HG03520 (cell line): ENCODE data around the gene PCDH10.

Source experiments
- ATAC-seq: cut with Tn5 transposase; IDR thresholded peaks from one replicate; pipeline ENCODE4 v1.9.1; 2021; ENCODE audit warnings: mild to moderate bottlenecking, moderate library complexity; ENCODE audit not compliant: unreplicated experiment

Gene PCDH10

DNA sequence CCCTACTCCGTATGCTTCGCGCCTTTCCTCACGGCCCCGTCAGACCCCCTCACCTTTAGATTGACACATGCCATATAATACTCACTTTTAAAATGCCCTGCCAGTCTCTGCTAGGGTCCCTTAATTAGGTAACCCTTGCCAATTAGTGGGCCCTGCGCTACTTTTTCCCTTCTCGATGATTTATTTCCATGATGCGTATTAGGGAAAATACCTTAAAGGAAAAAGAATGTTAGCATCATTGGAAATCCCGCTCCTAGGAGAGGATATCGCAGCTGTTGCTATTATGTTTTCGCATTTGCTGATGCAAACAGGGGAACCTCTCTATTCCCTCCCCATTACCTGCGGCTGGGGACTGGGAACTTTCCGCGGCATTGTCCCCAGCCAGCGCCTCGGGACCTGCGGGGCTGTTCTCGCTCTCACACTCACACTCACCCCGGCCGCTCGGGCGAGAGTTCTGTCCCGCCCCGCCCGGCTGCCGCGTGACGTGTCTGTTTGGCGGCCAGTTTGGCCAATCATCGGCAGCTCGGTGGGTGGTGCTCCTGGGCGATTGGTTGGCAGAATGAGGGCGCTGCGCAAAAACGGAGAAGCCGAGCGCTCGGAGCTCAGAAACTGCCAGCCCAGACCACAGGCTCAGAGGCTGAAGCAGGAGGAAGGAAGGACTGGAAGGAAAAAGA, at the start of gene PCDH10:
Gene PCDH10 (plus strand): TSS at position 605 of the 674 bp plus-strand sequence. CDS start 847 bp downstream, outside the sequence.
- peak; percentile 68 for ATAC-seq

- no peak for ATAC-seq
These were observed 47.1 kb upstream of the PCDH10 start for GRCh38 chr4:133102043-133102442.

GRCh38 chr4:133102612-133103409, 46.3 kb upstream of the PCDH10 start:
- ATAC-seq, result no peak

DNA sequence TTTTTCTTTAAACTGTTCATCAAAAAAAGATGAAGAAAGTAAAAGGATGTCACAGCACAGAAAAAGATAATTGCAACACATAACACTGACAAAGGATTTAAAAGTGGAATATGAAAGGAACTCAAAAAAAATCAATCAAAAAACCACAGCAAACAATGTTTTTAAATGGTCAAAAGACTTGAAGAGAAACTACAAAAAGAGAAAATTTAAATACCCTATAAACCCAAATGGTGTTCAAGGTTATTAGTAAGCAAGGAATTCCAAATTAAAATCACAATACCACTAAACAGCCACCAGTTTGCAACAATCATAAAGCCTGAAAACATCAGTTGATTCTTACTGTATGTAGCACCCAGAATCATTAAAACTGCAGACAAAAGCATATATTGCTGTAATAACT, 36.5 kb upstream of the PCDH10 start:
- no peak for ATAC-seq

- no peak for ATAC-seq
These were observed 24.3 kb upstream of the PCDH10 start for GRCh38 chr4:133124746-133125145.

DNA sequence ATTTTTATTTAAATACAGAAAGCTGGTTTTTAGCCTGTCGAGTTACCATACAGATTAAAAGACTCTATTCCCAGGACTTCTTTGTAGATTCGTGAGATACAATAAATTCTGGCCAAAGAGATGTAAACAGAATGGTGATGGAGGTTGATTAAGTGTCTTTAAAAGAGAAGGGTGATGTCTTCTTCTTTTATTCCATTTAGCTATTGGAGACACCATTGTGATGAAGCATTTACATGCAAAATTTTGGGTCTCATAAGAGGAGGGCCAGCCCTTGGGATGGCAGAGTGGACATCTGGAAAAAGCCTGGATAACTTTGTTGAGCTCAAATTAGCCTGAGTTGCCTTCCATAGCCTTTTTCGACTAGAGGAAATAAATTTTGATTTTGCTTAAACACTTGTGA, 21.6 kb upstream of the PCDH10 start:
- ATAC-seq, result no peak

DNA sequence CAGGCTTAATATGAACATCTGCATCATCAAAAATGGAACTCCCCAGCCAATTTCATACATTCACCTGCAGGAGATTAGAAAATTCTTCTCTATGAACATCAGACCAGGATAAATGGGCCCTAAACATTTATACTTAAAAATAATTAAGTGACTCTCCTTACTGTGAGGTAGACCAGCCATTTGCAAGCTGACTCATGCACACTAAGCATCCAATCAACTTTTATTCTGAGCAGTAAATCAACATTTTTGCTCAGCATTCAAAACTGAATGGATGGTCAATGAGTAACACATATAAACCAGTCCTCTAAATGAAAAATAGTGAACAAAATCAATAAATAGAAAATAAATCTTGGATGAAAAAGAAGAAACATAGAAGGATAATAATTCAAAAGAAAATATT, 19.9 kb upstream of the PCDH10 start:
- ATAC-seq, result no peak

- ATAC-seq, result no peak
These were observed 18.9 kb upstream of the PCDH10 start for GRCh38 chr4:133130171-133130570.

GRCh38 chr4:133131829-133132460, 17.1 kb upstream of the PCDH10 start:
- ATAC-seq, result no peak

GRCh38 chr4:133136833-133137232, 12.3 kb upstream of the PCDH10 start:
- no peak for ATAC-seq

GRCh38 chr4:133137571-133137970, 11.5 kb upstream of the PCDH10 start:
- no peak for ATAC-seq

DNA sequence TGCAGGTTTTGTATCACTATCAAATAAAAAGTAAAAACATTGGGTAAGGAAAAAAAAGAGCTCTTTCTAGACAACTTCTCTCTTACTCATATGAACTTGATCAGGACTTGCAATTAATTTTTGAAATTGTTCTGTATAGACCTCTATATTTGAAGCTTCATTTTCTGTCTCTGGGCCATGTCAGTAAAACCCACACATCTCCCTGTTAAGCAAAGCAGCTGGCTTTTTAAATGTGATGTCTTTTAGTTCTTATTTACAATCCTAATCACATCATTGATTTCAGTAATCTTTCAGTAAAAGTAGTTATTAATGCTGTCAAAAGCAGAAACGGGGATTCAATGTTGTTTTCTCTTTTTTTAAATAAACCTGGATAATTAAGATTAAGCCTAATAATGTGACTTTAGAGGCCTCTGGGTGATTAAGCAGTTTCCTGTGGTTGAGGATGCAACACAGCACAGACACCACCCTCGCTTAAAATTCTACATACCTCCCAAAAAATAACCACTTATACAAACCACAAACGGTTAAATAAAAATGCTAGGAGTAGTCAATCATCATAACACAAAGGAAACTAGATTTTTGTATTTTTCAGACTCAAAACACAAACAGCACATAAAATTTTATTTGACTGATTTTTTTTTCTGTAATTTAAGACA, 5.2 kb upstream of the PCDH10 start:
- no peak for ATAC-seq

DNA sequence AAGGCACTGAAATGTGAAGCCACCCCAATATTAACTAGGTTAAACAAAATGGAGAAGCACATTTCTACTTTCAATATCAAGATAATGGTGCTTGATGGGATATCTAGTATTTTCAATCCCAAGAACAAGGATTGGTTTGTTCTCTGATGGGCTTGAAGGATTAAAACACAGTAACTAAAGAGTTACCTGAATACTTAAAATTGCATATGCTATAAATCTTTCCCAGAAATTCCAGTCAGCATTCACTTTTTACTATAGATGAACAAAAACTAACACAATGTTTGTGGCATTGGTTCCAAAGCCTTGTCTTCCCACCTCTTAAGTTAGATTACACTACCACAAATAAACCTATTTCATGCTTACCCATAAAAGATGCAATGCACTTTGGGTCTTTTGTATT, 3.9 kb upstream of the PCDH10 start:
- no peak for ATAC-seq

DNA sequence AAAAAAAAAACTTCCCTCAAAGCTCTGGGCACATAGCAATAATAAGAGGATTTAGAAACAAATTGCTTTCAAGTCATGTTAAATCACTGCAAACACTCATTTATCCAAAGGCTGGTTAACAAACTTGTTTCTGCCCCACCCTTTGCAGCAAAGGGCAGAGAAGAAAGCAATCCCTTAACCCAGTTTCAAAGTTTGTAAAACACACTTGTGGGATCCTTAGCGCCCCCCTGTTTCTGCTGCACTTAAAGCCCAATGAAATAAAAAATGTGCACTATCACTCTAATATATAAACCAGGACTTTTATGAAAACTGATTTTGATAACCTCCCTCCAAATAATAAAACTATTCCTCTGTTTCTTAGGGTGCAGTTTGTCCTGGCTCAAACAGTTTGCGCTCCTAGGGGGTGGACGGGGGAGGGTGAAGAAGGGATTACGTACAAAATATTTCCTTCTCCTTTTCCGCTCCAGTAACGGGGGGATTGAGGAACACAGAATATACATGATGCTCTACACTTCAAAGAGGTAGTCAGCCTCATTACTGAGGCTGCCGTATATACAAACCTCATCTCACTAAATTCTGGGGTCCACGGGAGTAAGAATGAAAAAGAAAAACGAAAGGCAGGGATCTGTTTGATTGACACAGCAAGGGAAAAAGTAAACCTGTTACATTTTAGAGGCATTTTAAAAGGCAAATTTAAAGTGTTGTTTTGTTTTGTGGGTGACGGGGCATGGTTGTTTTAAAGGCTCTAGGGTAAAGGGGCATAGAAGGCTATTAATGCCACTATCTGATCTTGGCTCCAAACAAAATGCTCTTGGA, 3.1 kb upstream of the PCDH10 start:
- no peak for ATAC-seq

GRCh38 chr4:133146574-133147241, 2.4 kb upstream of the PCDH10 start:
- peak; percentile 58 for ATAC-seq

- ATAC-seq, result no peak
These were observed 1.7 kb upstream of the PCDH10 start for GRCh38 chr4:133147286-133147821.

DNA sequence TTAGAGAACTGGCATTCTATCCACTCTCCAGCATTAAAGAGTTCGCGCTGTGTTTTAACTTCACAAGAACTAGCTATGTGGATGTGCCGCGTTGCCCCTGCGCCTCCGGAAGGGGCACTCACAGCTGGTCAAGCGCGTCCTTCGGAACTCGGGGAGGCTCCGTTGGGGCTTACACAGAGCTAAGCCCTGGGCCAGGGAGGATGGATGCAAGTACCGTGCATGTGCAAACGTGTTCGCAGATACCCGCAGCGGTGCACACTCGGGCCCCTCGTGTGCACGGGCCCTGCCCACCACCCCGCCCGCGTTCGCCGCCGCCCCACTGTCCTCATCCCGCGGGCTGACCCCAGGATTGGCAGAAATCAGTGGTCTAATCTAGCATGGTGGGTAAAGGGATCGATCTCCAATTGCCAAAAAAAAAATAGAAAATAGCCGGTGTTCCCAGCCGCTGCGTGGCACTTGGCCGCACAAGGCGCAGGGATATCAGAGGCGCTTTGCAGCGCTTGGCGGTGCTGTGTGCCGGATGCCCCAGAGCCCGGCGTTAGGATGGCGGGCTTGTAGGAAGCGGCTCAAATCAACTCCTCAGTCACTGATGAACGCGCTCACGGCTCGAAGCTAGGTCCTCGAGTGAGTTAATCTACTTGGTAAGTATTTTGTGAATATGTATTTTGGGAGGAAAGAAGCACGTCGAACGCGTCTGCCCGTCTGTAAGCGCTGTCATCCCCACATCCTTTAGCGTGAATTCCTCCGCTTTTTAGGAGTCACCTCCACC, 989 bp upstream of the PCDH10 start:
- ATAC-seq, result no peak

DNA sequence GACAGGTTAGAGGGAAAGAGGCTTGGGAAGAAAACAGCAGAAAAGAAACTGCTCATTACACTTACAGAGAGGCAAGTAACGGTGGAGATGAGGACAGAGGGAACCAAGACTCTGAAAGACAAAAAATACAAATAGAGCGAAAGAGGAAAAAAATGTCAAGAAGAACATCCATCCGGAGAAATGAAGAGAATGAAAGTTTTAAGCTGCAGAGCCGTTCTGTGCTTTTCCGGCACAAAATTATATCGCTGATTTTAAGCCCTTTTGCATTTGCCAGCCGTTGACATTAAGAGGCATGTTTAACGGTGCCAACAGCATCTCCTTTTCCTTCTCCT, 236 bp downstream of the PCDH10 start:
- ATAC-seq, result no peak

DNA sequence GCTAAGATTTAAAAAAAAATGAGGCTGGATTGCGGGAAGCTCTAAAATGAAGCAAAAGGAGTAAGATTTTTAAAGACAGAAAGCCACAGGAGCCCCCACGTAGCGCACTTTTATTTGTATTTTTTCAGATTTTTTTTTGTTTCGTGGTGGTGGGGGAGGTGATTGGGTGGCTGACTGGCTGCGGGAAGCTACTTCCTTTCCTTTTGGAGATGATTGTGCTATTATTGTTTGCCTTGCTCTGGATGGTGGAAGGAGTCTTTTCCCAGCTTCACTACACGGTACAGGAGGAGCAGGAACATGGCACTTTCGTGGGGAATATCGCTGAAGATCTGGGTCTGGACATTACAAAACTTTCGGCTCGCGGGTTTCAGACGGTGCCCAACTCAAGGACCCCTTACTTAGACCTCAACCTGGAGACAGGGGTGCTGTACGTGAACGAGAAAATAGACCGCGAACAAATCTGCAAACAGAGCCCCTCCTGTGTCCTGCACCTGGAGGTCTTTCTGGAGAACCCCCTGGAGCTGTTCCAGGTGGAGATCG, 908 bp downstream of the PCDH10 start:
- no peak for ATAC-seq
